B cell (primary cell): ENCODE data around the gene DGAT2. TPM values are rescaled to one million over a fixed set of nuclear protein-coding genes. Genes with fewer than 3 reads are reported as not detected.
A peak's percentile ranks its signal among the peaks of the same experiment; 100 is the strongest.

Experiments used
- ATAC-seq: fragments of 200-7000 bp; cut with Tn5 transposase; one replicate; pipeline ENCODE4 v1.10.0; 2021; ENCODE audit warnings: low read depth, mild to moderate bottlenecking, moderate number of reproducible peaks, moderate library complexity
- CTCF ChIA-PET: fragments of 350-600 bp; sonication (Branson Sonifier 250); formaldehyde crosslinking; loops from one replicate; lab custom pipeline; 2021; ENCODE audit warnings: antibody characterized with exemption, inconsistent platforms; lab: Charles Lee
- POLR2A ChIA-PET: fragments of 350-600 bp; sonication (Branson Sonifier 250); formaldehyde crosslinking; loops from one replicate; lab custom pipeline; 2021; ENCODE audit warnings: antibody characterized with exemption; lab: Charles Lee
- DNase-seq: peaks from one replicate; pipeline ENCODE4 v3.0.0; 2013
- H2AFZ ChIP-seq: 2 replicates; pipeline ENCODE4 v1.6.1; 2012; ENCODE audit warnings: mild to moderate bottlenecking, low read depth, low read length; ENCODE audit not compliant: insufficient read depth, poor library complexity, severe bottlenecking
- H3K27ac ChIP-seq, 2 donors: 1 replicate in 1 of 2; 2 replicates in 1 of 2; pipeline ENCODE4 v1.5.1; 2012 to 2013; ENCODE audit warnings: low read length in 2 of 2, mild to moderate bottlenecking in 2 of 2, moderate library complexity in 1 of 2
- H3K27me3 ChIP-seq, 4 experiments: fragments of 200-600 bp in 1 of 4; sonication (generic) in 1 of 4; replicated peaks in 1 of 4; 1 replicate in 2 of 4; 2 replicates in 2 of 4; pipeline versions ENCODE4 v1.6.1 to v1.7.0; 2013 to 2016; ENCODE audit warnings: low read length in 3 of 4, mild to moderate bottlenecking in 2 of 4, mixed read lengths in 1 of 4, moderate library complexity in 1 of 4; ENCODE audit not compliant: insufficient read depth in 4 of 4, control insufficient read depth in 3 of 4; ENCODE audit errors: control extremely low read depth in 1 of 4
- H3K36me3 ChIP-seq, 2 experiments: replicated peaks in 1 of 2; 1 replicate in 1 of 2; 2 replicates in 1 of 2; pipeline versions ENCODE4 v1.6.1 to v1.7.1; 2013; ENCODE audit warnings: low read length in 1 of 2; ENCODE audit not compliant: insufficient read depth in 2 of 2, control insufficient read depth in 1 of 2; ENCODE audit errors: control extremely low read depth in 1 of 2, extremely low read depth in 1 of 2
- H3K4me1 ChIP-seq, 2 donors: fragments of 200-600 bp in 1 of 2; sonication (generic) in 1 of 2; 1 replicate in 1 of 2; 2 replicates in 1 of 2; pipeline versions ENCODE4 v1.5.1 to v1.6.1; 2013 to 2017; ENCODE audit warnings: low read length in 2 of 2; ENCODE audit not compliant: control insufficient read depth in 2 of 2, insufficient read depth in 2 of 2
- H3K4me2 ChIP-seq: replicated peaks from 2 replicates; pipeline ENCODE3; 2012; ENCODE audit warnings: mild to moderate bottlenecking, low read depth, low read length; ENCODE audit not compliant: poor library complexity, severe bottlenecking
- H3K4me3 ChIP-seq, 5 experiments: fragments of 200-600 bp in 1 of 5; sonication (generic) in 1 of 5; 1 replicate in 3 of 5; 2 replicates in 2 of 5; pipeline versions ENCODE4 v1.5.1 to v1.7.0; 2011 to 2016; ENCODE audit warnings: low read length in 4 of 5, mild to moderate bottlenecking in 4 of 5, low read depth in 2 of 5, control low read depth in 1 of 5, moderate library complexity in 1 of 5; ENCODE audit not compliant: insufficient read depth in 1 of 5; ENCODE audit errors: control extremely low read depth in 1 of 5, extremely low read depth in 1 of 5
- H3K79me2 ChIP-seq: fragments of 200-600 bp; sonication (generic); one replicate; pipeline ENCODE4 v1.6.0; 2016; ENCODE audit warnings: low read length; ENCODE audit not compliant: control insufficient read depth, insufficient read depth
- H3K9ac ChIP-seq: fragments of 200-600 bp; sonication (generic); 2 replicates; pipeline ENCODE4 v1.6.1; 2017; ENCODE audit warnings: mild to moderate bottlenecking, low read length, moderate library complexity
- H3K9me3 ChIP-seq, 3 donors: one replicate each; pipeline versions ENCODE4 v1.6.1 to v1.7.1; 2013; ENCODE audit warnings: low read length in 2 of 3; ENCODE audit not compliant: control insufficient read depth in 2 of 3, insufficient read depth in 1 of 3; ENCODE audit errors: control extremely low read depth in 1 of 3
- H4K20me1 ChIP-seq: 2 replicates; pipeline ENCODE4 v1.6.0; 2012; ENCODE audit warnings: mild to moderate bottlenecking, low read length; ENCODE audit not compliant: insufficient read depth, control insufficient read depth, poor library complexity, severe bottlenecking
- H3K27ac Mint-ChIP-seq: one replicate; pipeline ENCODE4 v1.8.0; 2021; ENCODE audit warnings: mixed read lengths
- H3K27me3 Mint-ChIP-seq: one replicate; pipeline ENCODE4 v1.8.0; 2021; ENCODE audit warnings: mixed read lengths
- H3K4me1 Mint-ChIP-seq: one replicate; pipeline ENCODE4 v1.8.0; 2021; ENCODE audit warnings: mixed read lengths
- H3K4me3 Mint-ChIP-seq: one replicate; pipeline ENCODE4 v1.8.0; 2021; ENCODE audit warnings: mixed read lengths
- H3K9me3 Mint-ChIP-seq: one replicate; pipeline ENCODE4 v1.8.0; 2022; ENCODE audit warnings: mixed read lengths; ENCODE audit not compliant: insufficient read depth
- CTCF ChIP-seq: fragments of 200-600 bp; IDR thresholded peaks from one replicate; pipeline ENCODE4 v1.8.0; 2022; ENCODE audit warnings: antibody characterized with exemption, mild to moderate bottlenecking
- EZH2 ChIP-seq: IDR thresholded peaks from 2 replicates; pipeline ENCODE4 v1.6.1; 2012; ENCODE audit warnings: borderline replicate concordance, low read depth, mild to moderate bottlenecking, moderate library complexity, low read length; ENCODE audit not compliant: insufficient read depth, poor library complexity, severe bottlenecking
- WGBS: methylation state at CpG from one replicate; pipeline ENCODE4 v1.1.5; 2013; ENCODE audit warnings: missing lambda C conversion rate; ENCODE audit not compliant: insufficient coverage; 5-methylcytosine and 5-hydroxymethylcytosine counted together
- intact Hi-C: fragments of 100-400 bp; cut with micrococcal nuclease; formaldehyde crosslinking; loops from one replicate; pipeline ENCODE4 v1.10.0; 2022
- polyA plus RNA-seq: library from polyadenylated mRNA; depleted of rRNA; stranded (reverse); fragments of >200 nt; gene quantifications from 2 replicates; pipeline ENCODE4 v1.2.3, GENCODE V29; 2012
- total RNA-seq, 2 donors: library from RNA; stranded (reverse); fragments of 120-200 nt in 1 of 2; gene quantifications; 1 replicate in 1 of 2; 2 replicates in 1 of 2; pipeline versions ENCODE4 v1.2.3 to v1.2.4, GENCODE V29; 2013 to 2022

Gene DGAT2
- total and polyA plus RNA-seq, 2 donors (not counting 1 experiment from before 2014, with no cell fraction given), result 5.8 to 6.5 TPM

GRCh38 chr11:75802913-75803820, 34.6 kb downstream of the DGAT2 start:
- no peak overlapping the region for H3K4me2 ChIP-seq
- ATAC-seq, result peak; percentile 94
- WGBS, result 89% methylated on average over 3 of the region's 10 CpGs
- DNase-seq, result peak; percentile 82
- H4K20me1 ChIP-seq, result no peaks in the 10 kb centered on the region
- H2AFZ ChIP-seq, result peak overlapping the region; percentile 37
- no peaks in the 10 kb centered on the region for H3K9me3 Mint-ChIP-seq
- TF ChIP-seq CTCF, result peak; percentile 96
- no peak for TF ChIP-seq EZH2
- peaks cover 17% of the 10 kb centered on the region for H3K4me1 Mint-ChIP-seq
- H3K4me3 ChIP-seq, result no peak overlapping the region
- intact Hi-C loops, result loop anchor here (1.0 to 5.0 kb wide), 6 partner anchors 11 to 349 kb away; no protein-coding TSS in a partner anchor
- H3K36me3 ChIP-seq, result peaks cover 0 to 2% of the 10 kb centered on the region in 2 experiments
- H3K27ac ChIP-seq, result no peak overlapping the region
- POLR2A ChIA-PET, result interaction anchor here (0.5 kb wide), 1 partner anchor 304 kb away, joined by 7 read pairs; no protein-coding TSS in a partner anchor
- no peaks in the 10 kb centered on the region for H3K27me3 ChIP-seq
- no peak overlapping the region for H3K4me3 Mint-ChIP-seq
- H3K9me3 ChIP-seq, result no peaks in the 10 kb centered on the region
- CTCF ChIA-PET, result interaction anchor here (0.6 to 7.9 kb wide), 35 partner anchors 9 to 516 kb away, joined by 3 to 405 read pairs (median 8); partner anchors contain the start of gene UVRAG
- peaks cover 3 to 22% of the 10 kb centered on the region in 2 donors for H3K4me1 ChIP-seq
- no peak overlapping the region for H3K9ac ChIP-seq
- H3K27me3 Mint-ChIP-seq, result no peaks in the 10 kb centered on the region
- H3K27ac Mint-ChIP-seq, result peak overlapping the region; percentile 32
- peaks cover 12% of the 10 kb centered on the region for H3K79me2 ChIP-seq

- Histone ChIP-seq H3K4me1 (peaks cover 8 to 35% of the 10 kb centered on the region in 2 donors), H3K9me3 (no peaks in the 10 kb centered on the region), H3K4me2 (no peak overlapping the region), H4K20me1 (no peaks in the 10 kb centered on the region), H3K36me3 (no peaks in the 10 kb centered on the region), H3K27ac (no peak overlapping the region), H3K27me3 (no peaks in the 10 kb centered on the region), H3K4me3 (no peak overlapping the region), H2AFZ (no peak overlapping the region), H3K9ac (no peak overlapping the region), H3K79me2 (peaks cover 17% of the 10 kb centered on the region)
- Mint-ChIP-seq H3K27ac (no peak overlapping the region), H3K27me3 (no peaks in the 10 kb centered on the region), H3K9me3 (no peaks in the 10 kb centered on the region), H3K4me1 (peaks cover 42% of the 10 kb centered on the region), H3K4me3 (no peak overlapping the region)
- ATAC-seq, result no peak
- TF ChIP-seq CTCF, result no peak
- 85% methylated on average over 2 of the region's 2 CpGs for WGBS
- CTCF ChIA-PET, result interaction anchor here (2.1 to 13.5 kb wide), 2 partner anchors 16 to 59 kb away, joined by 5 to 149 read pairs; no protein-coding TSS in a partner anchor
- intact Hi-C loops, result no loop called here
- DNase-seq, result no peak
- POLR2A ChIA-PET, result no interaction called here
These were observed 40.5 kb downstream of the DGAT2 start for GRCh38 chr11:75809111-75809510.
